Measurements from ENCODE around the gene MAP7. TPM values are rescaled to one million over a fixed set of nuclear protein-coding genes. Genes with fewer than 3 reads are reported as not detected.

MAP7 gene
- 0.35 and 0.56 TPM in 2 replicates for total RNA-seq

DNA sequence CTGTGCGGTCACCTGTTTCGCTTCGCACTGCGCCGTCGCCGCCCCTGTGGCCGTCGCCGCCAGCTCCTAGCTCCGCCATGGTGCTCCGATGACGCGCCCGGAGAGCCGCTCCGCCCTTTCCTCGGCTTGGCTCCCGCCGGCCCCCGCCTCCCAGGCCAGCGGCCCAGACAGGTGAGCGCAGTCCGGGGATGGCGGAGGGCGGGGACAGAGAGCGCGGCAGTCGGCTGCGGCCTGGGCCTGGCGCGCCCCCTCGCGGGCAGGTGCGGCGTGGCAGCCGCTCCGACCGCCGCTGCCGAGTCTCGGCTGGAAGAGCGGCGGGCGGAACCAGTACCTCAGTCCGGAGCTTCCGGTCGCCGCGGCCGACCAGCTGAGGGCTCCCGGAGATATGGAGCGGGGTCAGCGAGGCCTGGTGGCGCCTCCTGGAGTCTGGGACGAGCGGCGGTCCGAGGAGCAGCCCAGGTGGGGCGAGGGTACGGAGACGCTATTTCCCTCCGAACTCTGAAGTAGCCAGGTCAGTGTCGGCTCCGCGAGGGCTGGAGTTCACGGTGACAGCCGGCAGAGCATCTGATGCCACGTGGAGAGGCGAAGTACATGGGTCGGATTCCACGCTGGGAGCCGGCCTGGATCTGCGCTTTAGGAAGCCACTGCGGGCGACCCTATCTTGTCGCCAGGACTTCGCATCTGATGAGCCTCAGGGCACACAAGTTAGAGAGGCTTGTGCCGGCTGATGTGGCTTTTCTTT lies at the start of gene MAP7:
Gene MAP7, minus strand, starts transcription at position 93 of the 742 bp plus-strand sequence. Its CDS starts 14 bp downstream, at position 79.
- intact Hi-C loops (cut with micrococcal nuclease), result loop anchor here (5.0 to 10.0 kb wide), 3 partner anchors 296 to 1096 kb away; partner anchors contain the start of gene MTFR2
- peaks cover 32% of the 10 kb centered on the region for H3K27me3 Mint-ChIP-seq
- H3K4me1 Mint-ChIP-seq, result peaks cover 9% of the 10 kb centered on the region
- H3K36me3 Mint-ChIP-seq (ENCODE audit: low read depth), result peaks cover 5% of the 10 kb centered on the region
- peak; percentile 63 for DNase-seq
- no peak within 1 kb of the TSS for H3K27ac Mint-ChIP-seq
- TF ChIP-seq, protein P1, sequence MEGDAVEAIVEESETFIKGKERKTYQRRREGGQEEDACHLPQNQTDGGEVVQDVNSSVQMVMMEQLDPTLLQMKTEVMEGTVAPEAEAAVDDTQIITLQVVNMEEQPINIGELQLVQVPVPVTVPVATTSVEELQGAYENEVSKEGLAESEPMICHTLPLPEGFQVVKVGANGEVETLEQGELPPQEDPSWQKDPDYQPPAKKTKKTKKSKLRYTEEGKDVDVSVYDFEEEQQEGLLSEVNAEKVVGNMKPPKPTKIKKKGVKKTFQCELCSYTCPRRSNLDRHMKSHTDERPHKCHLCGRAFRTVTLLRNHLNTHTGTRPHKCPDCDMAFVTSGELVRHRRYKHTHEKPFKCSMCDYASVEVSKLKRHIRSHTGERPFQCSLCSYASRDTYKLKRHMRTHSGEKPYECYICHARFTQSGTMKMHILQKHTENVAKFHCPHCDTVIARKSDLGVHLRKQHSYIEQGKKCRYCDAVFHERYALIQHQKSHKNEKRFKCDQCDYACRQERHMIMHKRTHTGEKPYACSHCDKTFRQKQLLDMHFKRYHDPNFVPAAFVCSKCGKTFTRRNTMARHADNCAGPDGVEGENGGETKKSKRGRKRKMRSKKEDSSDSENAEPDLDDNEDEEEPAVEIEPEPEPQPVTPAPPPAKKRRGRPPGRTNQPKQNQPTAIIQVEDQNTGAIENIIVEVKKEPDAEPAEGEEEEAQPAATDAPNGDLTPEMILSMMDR (IDR thresholded peaks at IDR 0.05), result peak; percentile 78
- POLR2A ChIA-PET, result no interaction called here
- CTCF ChIA-PET, result interaction anchor here (0.8 to 1.3 kb wide), 2 partner anchors 9 to 242 kb away, joined by 3 to 4 read pairs; partner anchors contain the start of gene MAP3K5
- H3K4me3 Mint-ChIP-seq, result peak within 1 kb of the TSS; percentile 71
- peak; percentile 81 for ATAC-seq (ENCODE audit: low read depth)
- H3K9me3 Mint-ChIP-seq, result no peaks in the 10 kb centered on the region

DNA sequence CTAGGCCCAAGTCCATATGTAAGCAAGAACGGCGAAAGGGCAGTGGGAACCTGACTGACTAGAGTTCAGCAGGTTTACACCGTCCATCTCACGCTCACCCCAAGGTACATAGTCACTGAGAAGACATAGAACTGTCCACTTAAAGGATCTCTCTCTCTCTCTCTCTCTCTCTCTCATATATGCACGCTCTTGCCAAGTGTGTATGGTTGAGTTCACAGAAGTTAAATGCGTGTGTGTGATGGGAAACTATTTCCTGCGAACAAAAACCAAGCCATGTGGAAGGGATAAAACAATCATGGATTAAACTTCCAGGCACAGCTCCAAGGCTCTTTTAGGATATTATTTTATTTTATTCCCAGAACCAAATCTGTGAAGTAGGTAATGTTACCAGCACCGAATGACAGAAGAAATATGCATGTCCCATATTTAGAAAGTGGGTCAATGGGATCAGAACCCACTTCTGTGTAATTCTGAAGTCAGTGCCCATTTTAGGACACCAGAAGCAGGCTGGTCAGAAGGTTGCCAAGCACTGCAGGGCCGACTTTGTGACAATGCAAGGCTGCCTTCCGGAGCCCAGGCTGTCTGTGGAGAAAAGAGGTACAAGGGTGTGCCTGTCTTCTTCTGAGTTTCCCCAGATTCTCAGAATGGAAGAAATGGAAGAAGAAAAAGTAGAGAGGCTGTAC lies 49.2 kb upstream of the MAP7 start:
- Mint-ChIP-seq H3K4me3 (no peak overlapping the region), H3K27me3 (no peaks in the 10 kb centered on the region), H3K27ac (no peak overlapping the region), H3K4me1 (peaks cover 12% of the 10 kb centered on the region), H3K9me3 (no peaks in the 10 kb centered on the region), H3K36me3 (ENCODE audit: low read depth) (peaks cover 74% of the 10 kb centered on the region)
- ChIA-PET CTCF (no interaction called here), POLR2A (interaction anchor here (0.6 kb wide), 1 partner anchor 502 kb away, joined by 7 read pairs; no protein-coding TSS in a partner anchor)
- TF ChIP-seq, protein P1 (IDR thresholded peaks at IDR 0.05), result no peak
- DNase-seq (no peak), ATAC-seq (ENCODE audit: low read depth) (no peak)
- intact Hi-C loops (cut with micrococcal nuclease), result no loop called here

DNA sequence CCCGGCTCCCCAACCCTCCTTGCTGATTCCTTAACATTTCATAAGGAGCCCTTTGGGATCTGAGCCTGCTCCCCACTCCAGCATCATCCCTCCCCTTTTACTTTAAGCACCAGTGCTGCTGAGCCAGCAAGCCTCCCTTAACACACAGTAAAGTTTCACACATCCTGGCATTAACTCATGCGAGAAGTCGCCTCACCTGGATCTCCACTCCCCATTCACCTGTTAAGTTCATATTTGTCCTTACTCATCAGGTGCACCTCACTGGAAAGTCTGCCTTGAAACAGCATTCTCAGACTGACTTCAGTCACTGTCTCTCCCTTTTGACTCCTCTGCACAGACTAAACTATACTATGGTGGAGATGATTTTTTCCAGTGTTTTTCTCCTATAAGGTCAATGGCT lies 47.8 kb upstream of the MAP7 start:
- intact Hi-C loops (cut with micrococcal nuclease), result no loop called here
- no peak for ATAC-seq (ENCODE audit: low read depth)
- H3K4me3 Mint-ChIP-seq, result no peak overlapping the region
- no peaks in the 10 kb centered on the region for H3K27me3 Mint-ChIP-seq
- peaks cover 71% of the 10 kb centered on the region for H3K36me3 Mint-ChIP-seq (ENCODE audit: low read depth)
- DNase-seq, result no peak
- ChIA-PET POLR2A (no interaction called here), CTCF (no interaction called here)
- no peaks in the 10 kb centered on the region for H3K9me3 Mint-ChIP-seq
- H3K27ac Mint-ChIP-seq, result no peak overlapping the region
- H3K4me1 Mint-ChIP-seq, result peaks cover 26% of the 10 kb centered on the region
- TF ChIP-seq, protein P1 (IDR thresholded peaks at IDR 0.05), result no peak

DNA sequence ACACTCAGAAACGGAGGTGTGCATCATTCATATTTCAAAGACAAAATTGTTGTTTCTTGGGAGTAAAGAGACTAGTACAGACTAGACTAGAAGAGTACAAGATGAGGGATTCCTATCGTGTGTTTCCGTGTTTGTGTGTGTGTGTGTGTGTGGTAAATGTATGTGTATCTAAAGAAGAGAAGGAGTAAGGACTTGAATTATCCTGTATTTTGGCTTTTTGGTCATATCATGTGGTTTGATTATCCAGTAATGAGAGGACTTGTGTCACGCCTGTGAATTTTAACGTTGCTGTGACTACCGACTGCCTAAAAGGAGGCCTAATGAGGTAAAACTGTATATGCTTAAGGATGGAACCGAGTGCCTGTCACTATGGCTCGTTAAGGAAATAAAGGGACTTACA lies 44.4 kb upstream of the MAP7 start:
- DNase-seq (no peak), ATAC-seq (ENCODE audit: low read depth) (no peak)
- TF ChIP-seq, protein P1 (IDR thresholded peaks at IDR 0.05), result no peak
- intact Hi-C loops (cut with micrococcal nuclease), result loop anchor here (1.0 kb wide), 3 partner anchors 11 to 305 kb away; partner anchors contain the start of genes BCLAF1 and PEX7
- CTCF ChIA-PET, result interaction anchor here (1.1 to 2.1 kb wide), 4 partner anchors 14 to 198 kb away, joined by 3 to 8 read pairs (median 6); partner anchors contain the start of gene MAP3K5
- Mint-ChIP-seq H3K36me3 (ENCODE audit: low read depth) (peaks cover 76% of the 10 kb centered on the region), H3K9me3 (peaks cover 6% of the 10 kb centered on the region), H3K27ac (peak overlapping the region; percentile 81), H3K27me3 (no peaks in the 10 kb centered on the region), H3K4me1 (peaks cover 29% of the 10 kb centered on the region), H3K4me3 (no peak overlapping the region)
- POLR2A ChIA-PET, result interaction anchor here (1.5 to 1.8 kb wide), 2 partner anchors 198 to 228 kb away, joined by 7 to 9 read pairs; partner anchors contain the start of genes MAP3K5 and PEX7

Measured in activated B cell treated with CpG ODN at 0.5 μM for 24 hours (primary cell).